GM12872 (cell line): ENCODE data around the gene HES7.

Experiments
- TF ChIP-seq, protein P1 (sequence below): IDR thresholded peaks from 3 replicates; pipeline ENCODE4 v1.5.1; 2011; ENCODE audit warnings: low read depth, mild to moderate bottlenecking, low read length, moderate library complexity; ENCODE audit not compliant: insufficient read depth

Gene HES7

DNA sequence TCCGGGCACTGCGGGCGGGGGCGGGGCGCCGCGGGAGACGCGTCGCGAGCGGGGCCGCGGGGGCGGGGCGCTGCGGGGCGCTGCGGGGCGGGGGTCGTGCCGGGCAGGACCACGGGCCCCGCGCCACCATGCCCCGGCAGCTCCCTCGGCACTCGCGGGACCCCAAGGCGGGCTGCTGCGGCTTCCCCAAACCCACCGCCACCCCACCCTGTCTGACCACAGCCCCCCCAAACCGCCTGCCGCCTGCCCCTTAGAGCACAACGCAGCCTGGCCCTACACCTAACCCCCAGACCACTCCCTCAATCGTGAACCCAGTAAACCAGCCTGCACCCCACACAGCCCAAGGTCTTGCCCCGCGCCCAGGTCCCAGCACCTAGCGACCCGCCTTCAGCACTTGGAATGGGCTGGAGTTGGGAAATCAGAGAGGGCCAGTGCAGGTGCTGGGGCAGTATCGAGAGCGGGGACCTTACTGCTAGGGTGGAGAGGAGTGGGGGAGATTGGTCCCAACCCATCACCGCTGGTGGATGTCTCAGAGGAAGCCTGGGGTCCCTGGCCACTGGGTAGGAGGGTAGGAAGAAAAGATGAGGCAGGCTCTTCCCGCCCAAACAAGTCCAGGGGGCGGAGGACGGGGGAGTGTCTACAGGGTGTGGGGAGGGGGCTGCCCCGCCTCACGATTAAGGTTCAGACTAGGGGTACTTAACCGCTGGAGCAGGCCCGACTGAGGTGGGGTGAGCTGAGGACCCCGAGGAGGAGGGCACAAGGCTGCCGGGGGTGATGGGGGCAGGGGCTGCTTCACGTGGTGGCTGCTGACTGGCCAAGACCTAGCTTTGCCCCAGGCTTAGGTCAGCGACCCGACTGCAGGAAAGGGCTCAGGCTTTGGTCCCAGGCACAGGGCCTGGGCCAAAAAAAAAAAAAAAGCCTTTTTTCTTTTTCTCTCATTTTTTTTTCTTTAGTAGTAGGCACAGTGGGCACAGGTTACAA, 39.4 kb upstream of the HES7 start:
- TF ChIP-seq, protein P1, sequence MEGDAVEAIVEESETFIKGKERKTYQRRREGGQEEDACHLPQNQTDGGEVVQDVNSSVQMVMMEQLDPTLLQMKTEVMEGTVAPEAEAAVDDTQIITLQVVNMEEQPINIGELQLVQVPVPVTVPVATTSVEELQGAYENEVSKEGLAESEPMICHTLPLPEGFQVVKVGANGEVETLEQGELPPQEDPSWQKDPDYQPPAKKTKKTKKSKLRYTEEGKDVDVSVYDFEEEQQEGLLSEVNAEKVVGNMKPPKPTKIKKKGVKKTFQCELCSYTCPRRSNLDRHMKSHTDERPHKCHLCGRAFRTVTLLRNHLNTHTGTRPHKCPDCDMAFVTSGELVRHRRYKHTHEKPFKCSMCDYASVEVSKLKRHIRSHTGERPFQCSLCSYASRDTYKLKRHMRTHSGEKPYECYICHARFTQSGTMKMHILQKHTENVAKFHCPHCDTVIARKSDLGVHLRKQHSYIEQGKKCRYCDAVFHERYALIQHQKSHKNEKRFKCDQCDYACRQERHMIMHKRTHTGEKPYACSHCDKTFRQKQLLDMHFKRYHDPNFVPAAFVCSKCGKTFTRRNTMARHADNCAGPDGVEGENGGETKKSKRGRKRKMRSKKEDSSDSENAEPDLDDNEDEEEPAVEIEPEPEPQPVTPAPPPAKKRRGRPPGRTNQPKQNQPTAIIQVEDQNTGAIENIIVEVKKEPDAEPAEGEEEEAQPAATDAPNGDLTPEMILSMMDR, result no peak

DNA sequence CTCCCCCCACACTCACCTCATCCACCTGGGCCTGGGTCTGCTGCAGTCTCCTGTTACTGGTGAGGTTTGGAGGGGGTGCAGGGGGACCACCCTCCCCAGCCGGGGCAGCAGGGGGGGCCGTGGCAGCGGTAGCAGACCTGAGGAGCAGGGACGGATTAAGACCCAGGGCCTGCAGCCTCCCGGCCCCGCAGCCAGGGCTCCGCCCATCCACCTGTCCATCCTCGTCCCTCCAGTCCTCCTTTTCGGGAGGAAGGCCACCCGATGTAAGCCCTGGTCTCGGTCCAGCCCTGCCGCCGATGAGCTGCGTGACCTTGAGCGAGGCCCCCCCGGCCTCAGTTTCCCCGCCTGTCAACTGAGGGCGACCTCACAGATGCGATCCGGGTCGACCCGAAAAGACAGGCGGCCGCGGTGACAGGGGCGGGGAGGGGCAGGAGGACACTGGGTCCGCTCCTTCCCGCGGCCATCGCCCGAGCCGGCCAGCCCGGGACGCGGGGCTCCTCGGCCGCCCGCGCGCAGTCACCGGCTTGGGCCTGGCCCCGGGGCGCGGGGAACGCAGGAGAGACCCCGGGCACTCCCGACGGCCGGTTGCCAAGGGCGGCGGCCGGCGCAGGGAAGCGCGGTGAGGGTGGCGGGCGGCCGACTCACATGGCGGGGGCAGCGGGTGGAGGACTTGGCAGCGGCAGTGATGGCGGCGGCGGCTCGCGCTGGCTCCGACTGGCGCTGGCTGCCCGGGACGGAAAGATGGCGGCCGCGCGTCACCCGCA, 38.5 kb upstream of the HES7 start, which contains the start of gene VAMP2:
VAMP2 (minus strand) TSS at position 716 of the 764 bp plus-strand sequence; CDS start at position 647, 69 bp downstream.
- TF ChIP-seq, protein P1, result no peak

DNA sequence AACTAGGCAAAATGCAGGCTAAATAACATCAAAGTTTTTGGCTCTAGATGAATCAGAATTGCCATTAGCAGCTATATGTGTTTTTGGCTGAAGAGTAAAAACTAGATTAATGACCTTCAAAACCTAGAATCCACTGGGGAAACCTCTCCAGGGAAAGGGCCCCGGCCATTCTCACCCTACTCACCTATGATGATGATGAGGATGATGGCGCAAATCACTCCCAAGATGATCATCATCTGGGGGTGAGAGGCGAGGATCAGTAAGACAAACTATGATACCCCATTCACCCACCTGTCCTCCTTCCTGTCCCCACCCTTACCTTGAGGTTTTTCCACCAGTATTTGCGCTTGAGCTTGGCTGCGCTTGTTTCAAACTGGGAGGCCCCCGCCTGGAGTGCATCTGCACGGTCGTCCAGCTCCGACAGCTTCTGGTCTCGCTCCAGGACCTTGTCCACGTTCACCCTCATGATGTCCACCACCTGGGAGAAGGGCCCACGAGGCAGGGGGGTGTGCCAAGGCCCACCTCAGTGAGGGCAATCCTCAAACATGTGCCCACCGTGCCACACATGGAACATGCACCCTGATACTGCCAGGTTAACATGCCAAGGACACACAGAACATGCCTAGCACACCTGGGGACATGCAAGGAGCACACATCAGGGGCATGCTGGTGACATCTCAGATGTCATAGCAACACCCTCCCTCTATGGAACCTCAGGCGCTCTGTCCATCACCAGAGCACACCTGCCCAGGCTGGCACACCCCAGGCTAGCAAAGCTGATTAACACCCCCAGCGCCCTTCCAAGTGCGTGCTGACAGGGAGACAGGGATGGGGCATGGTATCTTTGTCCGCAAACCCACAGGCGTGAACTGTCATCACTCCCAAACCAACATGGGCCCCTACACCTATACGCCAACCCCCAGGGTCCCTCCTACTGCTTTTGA, 37.7 kb upstream of the HES7 start:
- TF ChIP-seq, protein P1, result no peak

DNA sequence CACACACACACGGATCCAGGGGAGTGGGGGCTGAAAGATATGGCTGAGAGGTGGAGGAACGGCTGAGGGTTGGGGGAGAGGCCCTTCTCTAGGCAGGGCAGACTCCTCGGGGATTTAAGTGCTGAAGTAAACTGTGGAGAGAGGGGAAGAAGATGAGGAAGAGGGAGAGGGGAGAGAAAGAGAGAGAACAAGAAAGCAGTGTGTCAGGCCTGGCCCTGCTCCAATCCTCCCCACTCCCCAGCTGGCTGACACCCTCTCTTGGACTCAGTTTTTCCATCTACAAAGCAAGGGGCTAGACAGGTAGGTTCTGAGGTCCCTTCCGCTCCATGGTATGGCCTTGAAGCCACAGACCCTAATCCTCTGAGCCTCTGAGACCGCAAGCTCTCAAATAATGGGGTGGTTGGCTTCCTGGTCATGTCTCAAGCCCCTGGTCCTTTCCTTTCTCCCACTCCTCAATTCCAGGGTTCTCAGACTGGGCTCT, 36.9 kb upstream of the HES7 start:
- TF ChIP-seq, protein P1, result no peak

DNA sequence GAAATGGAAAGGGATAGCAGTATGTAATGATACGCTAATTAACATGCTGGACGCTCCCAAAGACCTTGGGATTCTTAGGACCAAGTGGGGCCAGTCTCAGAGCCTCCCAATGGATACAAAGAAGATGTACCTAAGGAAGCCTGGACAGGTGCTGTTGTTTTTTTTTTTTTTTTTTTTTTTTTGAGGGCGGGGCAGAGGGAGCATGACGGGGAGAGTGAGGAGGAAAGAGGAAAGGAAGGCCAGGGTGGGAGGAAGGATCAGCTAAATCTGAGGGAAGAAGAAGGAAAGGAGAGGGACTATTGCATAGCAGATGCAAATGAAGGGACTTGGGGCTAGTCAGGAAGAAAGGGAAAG, 36.3 kb upstream of the HES7 start:
- TF ChIP-seq, protein P1, result no peak

DNA sequence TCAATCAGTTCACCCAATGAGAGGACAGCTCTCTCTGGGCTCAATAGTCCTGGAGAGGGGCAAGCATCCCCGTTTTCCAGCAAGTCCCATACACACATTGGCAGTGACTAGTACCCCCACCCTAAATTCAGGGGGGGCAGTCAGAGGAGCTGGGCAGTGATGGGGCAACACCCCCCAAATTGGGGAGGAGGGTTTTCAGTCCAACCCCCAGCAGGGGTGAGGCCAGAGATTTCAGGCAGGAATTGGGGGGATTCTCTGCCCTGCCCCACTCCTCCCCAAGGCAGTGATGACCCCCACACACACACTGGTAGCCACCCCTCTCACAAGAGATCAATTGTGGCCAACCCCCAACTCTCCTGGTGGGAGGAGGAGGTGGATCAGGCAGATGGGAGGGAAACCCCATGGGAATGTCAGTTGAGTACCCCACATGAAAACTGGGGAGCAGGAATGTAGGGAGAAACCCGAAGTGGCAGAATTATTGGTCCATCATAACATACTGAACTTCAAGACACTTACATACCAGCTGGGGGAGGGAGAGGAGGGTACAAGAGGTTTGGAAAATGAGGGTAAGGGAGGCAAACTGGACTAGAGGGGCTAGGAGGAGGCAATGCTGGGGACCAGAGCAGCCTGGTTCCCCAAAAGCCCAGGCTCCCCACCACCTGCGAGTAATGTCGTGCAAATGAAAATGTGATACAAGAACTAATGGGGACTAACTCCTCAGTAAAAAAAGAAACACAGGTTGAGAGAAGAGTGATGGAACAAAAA, 35.7 kb upstream of the HES7 start:
- TF ChIP-seq, protein P1, result no peak
